CD4-positive, alpha-beta memory T cell (primary cell): ENCODE measurements around the gene SPATA32. TPM values are rescaled to one million over a fixed set of nuclear protein-coding genes. Genes with fewer than 3 reads are reported as not detected.
A peak's percentile ranks its signal among the peaks of the same experiment; 100 is the strongest.

Experiments used
- CTCF ChIA-PET: fragments of 350-600 bp; sonication (Branson Sonifier 250); formaldehyde crosslinking; loops from one replicate; lab custom pipeline; 2021; ENCODE audit warnings: inconsistent platforms; ENCODE audit not compliant: partially characterized antibody; lab: Charles Lee
- POLR2A ChIA-PET: fragments of 350-600 bp; sonication (Branson Sonifier 250); formaldehyde crosslinking; loops from one replicate; lab custom pipeline; 2021; ENCODE audit not compliant: partially characterized antibody; lab: Charles Lee
- DNase-seq, 5 donors: peaks; one replicate each; pipeline versions ENCODE4 v3.0.0 to v3.0.0-alpha.2; 2020 to 2022; ENCODE audit warnings: mixed read lengths in 1 of 5
- H3K27ac ChIP-seq: one replicate; pipeline ENCODE4 v1.7.0; 2013; ENCODE audit warnings: low read depth, low read length
- H3K27me3 ChIP-seq: 2 replicates; pipeline ENCODE4 v1.7.0; 2013; ENCODE audit warnings: mild to moderate bottlenecking, low read length, moderate library complexity; ENCODE audit not compliant: insufficient read depth
- H3K36me3 ChIP-seq: 2 replicates; pipeline ENCODE4 v1.7.0; 2013; ENCODE audit warnings: mild to moderate bottlenecking, low read length, moderate library complexity; ENCODE audit not compliant: insufficient read depth
- H3K4me1 ChIP-seq: 2 replicates; pipeline ENCODE4 v1.7.0; 2013; ENCODE audit warnings: mild to moderate bottlenecking, low read length, moderate library complexity; ENCODE audit not compliant: insufficient read depth
- H3K4me3 ChIP-seq, 2 donors: one replicate each; pipeline ENCODE4 v1.7.0; 2013; ENCODE audit warnings: low read length in 2 of 2, mild to moderate bottlenecking in 1 of 2
- H3K9me3 ChIP-seq, 2 donors: one replicate each; pipeline ENCODE4 v1.7.0; 2013; ENCODE audit warnings: low read length in 2 of 2, control low read depth in 1 of 2; ENCODE audit not compliant: control insufficient read depth in 1 of 2
- H3K27ac Mint-ChIP-seq, 7 donors: one replicate each; pipeline ENCODE4 v1.8.0; 2020 to 2021; ENCODE audit warnings: mixed read lengths in 7 of 7, mild to moderate bottlenecking in 6 of 7, inconsistent platforms in 3 of 7, moderate library complexity in 3 of 7
- H3K27me3 Mint-ChIP-seq, 2 donors: one replicate each; pipeline ENCODE4 v1.8.0; 2020 to 2021; ENCODE audit warnings: mixed read lengths in 2 of 2
- H3K36me3 Mint-ChIP-seq, 2 donors: one replicate each; pipeline ENCODE4 v1.8.0; 2020 to 2021; ENCODE audit warnings: mixed read lengths in 2 of 2, inconsistent platforms in 1 of 2, mild to moderate bottlenecking in 1 of 2
- H3K4me1 Mint-ChIP-seq, 4 donors: one replicate each; pipeline ENCODE4 v1.8.0; 2020 to 2021; ENCODE audit warnings: mixed read lengths in 4 of 4, mild to moderate bottlenecking in 1 of 4
- H3K4me3 Mint-ChIP-seq, 8 donors: one replicate each; pipeline ENCODE4 v1.8.0; 2020 to 2021; ENCODE audit warnings: mixed read lengths in 8 of 8, mild to moderate bottlenecking in 7 of 8, moderate library complexity in 6 of 8, inconsistent platforms in 3 of 8
- H3K9me3 Mint-ChIP-seq, 8 donors: one replicate each; pipeline ENCODE4 v1.8.0; 2020 to 2021; ENCODE audit warnings: mixed read lengths in 8 of 8, mild to moderate bottlenecking in 5 of 8, inconsistent platforms in 3 of 8, moderate library complexity in 1 of 8
- intact Hi-C: fragments of 100-400 bp; cut with micrococcal nuclease; formaldehyde crosslinking; loops from one replicate; pipeline ENCODE4 v1.15.1; 2023
- polyA plus RNA-seq, 2 donors: library from polyadenylated mRNA; unstranded; fragments of 300-500 nt; fragmentation: Illumina TruSeq; gene quantifications; one replicate each; pipeline ENCODE4 v1.2.3, GENCODE V29; 2021
- total RNA-seq, 2 experiments: library from RNA; stranded (reverse); gene quantifications; one replicate each; pipeline ENCODE4 v1.2.3, GENCODE V29; 2021

SPATA32 gene
- total and polyA plus RNA-seq, 4 experiments from 2014 or later, result 0.22 to 0.49 (median 0.33) TPM

- Mint-ChIP-seq H3K9me3 (no peaks in the 10 kb centered on the region), H3K4me1 (peaks cover 48 to 84% (median 69%) of the 10 kb centered on the region in 4 donors), H3K4me3 (peak overlapping the region in 4 of 8 donors; percentile 17 to 57 (median 43)), H3K36me3 (peaks cover 17 to 66% of the 10 kb centered on the region in 2 donors), H3K27me3 (no peaks in the 10 kb centered on the region), H3K27ac (peak overlapping the region; percentile 65 to 100 (median 91))
- peaks cover 83% of the 10 kb centered on the region for H3K4me1 ChIP-seq
- CTCF ChIA-PET, result interaction anchor here (0.6 to 14.0 kb wide), 7 partner anchors 10 to 98 kb away, joined by 3 to 449 read pairs (median 7); partner anchors contain the start of genes ACBD4 and FMNL1
- POLR2A ChIA-PET, result interaction anchor here (0.6 to 30.3 kb wide), 5 partner anchors 7 to 177 kb away, joined by 3 to 1143 read pairs (median 324); partner anchors contain the start of genes FMNL1 and MAP3K14
- peaks cover 54% of the 10 kb centered on the region for H3K36me3 ChIP-seq
- no peaks in the 10 kb centered on the region for H3K27me3 ChIP-seq
- no peaks in the 10 kb centered on the region for H3K9me3 ChIP-seq
- peak overlapping the region; percentile 97 for H3K27ac ChIP-seq
- intact Hi-C loops, result no loop called here
- DNase-seq, result peak in 1 of 5 donors; percentile 31
- H3K4me3 ChIP-seq, result no peak overlapping the region
These were observed 29.1 kb downstream of the SPATA32 start for GRCh38 chr17:45232514-45233422.

DNA sequence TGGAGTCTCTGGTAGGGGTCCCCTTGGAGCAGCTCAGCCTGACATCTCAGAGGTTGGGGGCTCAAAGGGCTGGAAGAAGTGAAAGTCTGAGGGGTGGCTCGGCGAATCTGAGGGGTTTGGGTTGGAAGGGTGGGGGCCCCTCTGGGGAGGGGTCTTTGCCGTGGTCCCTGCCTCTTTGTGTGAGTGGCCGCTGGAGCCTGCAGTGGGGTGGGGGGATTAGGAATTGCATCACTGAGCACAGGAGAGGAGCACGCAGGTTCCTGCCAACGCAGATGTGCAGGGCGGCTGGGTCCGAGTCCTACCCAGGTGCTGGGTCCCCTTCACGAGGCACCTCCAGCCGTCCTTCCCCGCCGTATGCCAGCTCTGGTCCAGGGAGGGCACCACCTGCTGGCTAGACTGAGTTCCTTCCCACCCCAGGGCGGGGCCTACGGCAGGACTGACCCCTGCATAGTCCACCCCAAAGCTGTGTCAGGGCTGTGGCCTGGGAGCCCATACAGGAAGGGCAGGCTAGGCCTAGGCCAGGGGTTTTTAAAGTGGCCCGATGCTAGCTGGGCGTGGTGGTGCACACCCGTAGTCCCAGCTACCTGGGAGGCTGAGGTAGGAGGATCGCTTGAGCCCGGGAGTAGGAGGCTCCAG, 30.3 kb downstream of the SPATA32 start:
- H3K36me3 Mint-ChIP-seq, result peaks cover 9 to 60% of the 10 kb centered on the region in 2 donors

DNA sequence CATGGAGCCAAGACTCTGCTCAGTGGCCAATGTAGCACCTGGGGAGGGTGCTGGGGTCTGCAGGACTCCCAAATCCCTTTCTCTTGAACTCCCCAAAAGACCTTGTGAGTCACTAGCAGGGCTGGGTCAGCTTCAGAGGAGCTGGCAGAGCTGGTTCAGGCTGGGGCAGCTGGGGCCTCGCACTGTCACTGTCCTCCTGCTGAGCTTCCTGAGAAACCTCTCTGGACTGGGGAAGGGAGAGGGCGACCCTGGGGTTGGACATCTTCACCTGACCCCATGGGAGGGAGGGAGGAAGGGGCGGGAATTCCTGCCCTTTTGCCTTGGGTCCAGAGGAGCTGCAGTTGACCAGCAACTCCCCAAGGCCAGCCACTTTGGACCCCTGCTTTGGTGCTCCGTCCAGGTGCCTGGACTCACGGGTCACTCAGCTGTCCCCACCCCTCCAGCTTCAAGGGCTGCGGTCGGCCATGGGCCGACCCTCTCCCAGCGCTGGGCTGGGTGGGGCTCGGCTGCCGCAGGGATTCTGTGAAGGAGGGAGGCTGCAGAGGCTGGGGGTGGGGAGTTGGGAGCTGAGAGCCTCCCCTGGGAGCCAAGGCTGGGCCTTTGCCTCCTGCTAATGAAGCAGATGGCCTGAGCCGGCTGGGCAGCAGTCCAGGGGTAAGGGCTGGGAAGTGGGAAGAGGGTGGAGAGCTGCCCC, 31.0 kb downstream of the SPATA32 start:
- Histone ChIP-seq H3K36me3 (peaks cover 36% of the 10 kb centered on the region), H3K4me3 (no peak overlapping the region), H3K4me1 (peaks cover 97% of the 10 kb centered on the region), H3K9me3 (no peaks in the 10 kb centered on the region), H3K27me3 (no peaks in the 10 kb centered on the region), H3K27ac (peak overlapping the region; percentile 97)
- peak overlapping the region; percentile 99 to 100 (median 100) for H3K27ac Mint-ChIP-seq
- H3K27me3 Mint-ChIP-seq, result no peaks in the 10 kb centered on the region
- intact Hi-C loops, result no loop called here
- POLR2A ChIA-PET, result interaction anchor here (0.7 to 30.3 kb wide), 6 partner anchors 5 to 159 kb away, joined by 3 to 1143 read pairs (median 248); partner anchors contain the start of genes FMNL1, HEXIM1, HEXIM2 and MAP3K14
- H3K36me3 Mint-ChIP-seq, result peaks cover 9 to 62% of the 10 kb centered on the region in 2 donors
- H3K4me3 Mint-ChIP-seq, result peak overlapping the region in 4 of 8 donors; percentile 21 to 100 (median 74)
- H3K9me3 Mint-ChIP-seq, result no peaks in the 10 kb centered on the region
- H3K4me1 Mint-ChIP-seq, result peaks cover 58 to 100% (median 76%) of the 10 kb centered on the region in 4 donors
- DNase-seq, result peak in 1 of 5 donors; percentile 32
- CTCF ChIA-PET, result interaction anchor here (1.2 to 14.0 kb wide), 8 partner anchors 12 to 155 kb away, joined by 3 to 449 read pairs (median 8); partner anchors contain the start of genes ACBD4 and FMNL1

More for the DNA sequence above, 30.3 kb downstream of the SPATA32 start:
- intact Hi-C loops, result no loop called here
- H3K4me3 ChIP-seq, result no peak overlapping the region
- peaks cover 95% of the 10 kb centered on the region for H3K4me1 ChIP-seq
- DNase-seq, result peak in 1 of 5 donors; percentile 42
- ChIA-PET POLR2A (interaction anchor here (0.6 to 30.3 kb wide), 5 partner anchors 6 to 178 kb away, joined by 3 to 1143 read pairs (median 324); partner anchors contain the start of genes FMNL1, HEXIM1 and MAP3K14), CTCF (interaction anchor here (1.2 to 14.0 kb wide), 9 partner anchors 13 to 155 kb away, joined by 3 to 449 read pairs (median 7); partner anchors contain the start of genes ACBD4 and FMNL1)
- H3K27me3 ChIP-seq, result no peaks in the 10 kb centered on the region
- H3K27ac ChIP-seq, result peak overlapping the region; percentile 97
- Mint-ChIP-seq H3K4me3 (peak overlapping the region in 3 of 8 donors; percentile 36 to 39 (median 36)), H3K9me3 (no peaks in the 10 kb centered on the region), H3K27ac (peak overlapping the region; percentile 69 to 100 (median 91)), H3K27me3 (no peaks in the 10 kb centered on the region), H3K4me1 (peaks cover 54 to 94% (median 75%) of the 10 kb centered on the region in 4 donors)
- no peaks in the 10 kb centered on the region for H3K9me3 ChIP-seq
- H3K36me3 ChIP-seq, result peaks cover 43% of the 10 kb centered on the region

DNA sequence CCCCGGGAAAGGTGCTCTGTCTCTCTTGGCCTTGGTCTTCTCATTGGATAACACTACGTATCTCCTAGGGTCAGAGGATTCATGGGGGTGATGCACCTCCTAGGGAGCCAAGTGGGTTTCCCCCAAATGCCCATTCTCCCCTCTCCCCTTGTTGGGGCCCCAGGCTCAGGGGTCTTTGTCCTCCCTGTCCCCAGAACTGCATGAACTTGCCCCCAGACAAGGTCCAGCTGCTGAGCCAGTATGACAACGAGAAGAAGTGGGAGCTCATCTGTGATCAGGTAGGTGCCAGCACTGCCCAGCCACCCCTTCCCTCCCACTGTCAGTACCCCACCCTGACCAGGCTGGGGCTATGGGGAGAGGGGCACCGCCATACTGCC, 31.5 kb downstream of the SPATA32 start:
- Mint-ChIP-seq H3K9me3 (no peaks in the 10 kb centered on the region), H3K4me3 (peak overlapping the region; percentile 21 to 100 (median 82)), H3K36me3 (peaks cover 5 to 62% of the 10 kb centered on the region in 2 donors), H3K27me3 (no peaks in the 10 kb centered on the region), H3K4me1 (peaks cover 56 to 100% (median 75%) of the 10 kb centered on the region in 4 donors), H3K27ac (peak overlapping the region; percentile 99 to 100 (median 100))
- intact Hi-C loops, result no loop called here
- Histone ChIP-seq H3K27ac (peak overlapping the region; percentile 97), H3K9me3 (no peaks in the 10 kb centered on the region), H3K36me3 (peaks cover 32% of the 10 kb centered on the region), H3K4me3 (no peak overlapping the region), H3K4me1 (peaks cover 97% of the 10 kb centered on the region), H3K27me3 (no peaks in the 10 kb centered on the region)
- POLR2A ChIA-PET, result interaction anchor here (0.7 to 30.3 kb wide), 10 partner anchors 5 to 179 kb away, joined by 3 to 1143 read pairs (median 8); partner anchors contain the start of genes FMNL1, HEXIM1, HEXIM2 and MAP3K14
- CTCF ChIA-PET, result interaction anchor here (1.2 to 14.0 kb wide), 7 partner anchors 12 to 156 kb away, joined by 3 to 449 read pairs (median 8); partner anchors contain the start of genes ACBD4 and FMNL1
- DNase-seq, result peak in 1 of 5 donors; percentile 31

- intact Hi-C loops, result loop anchor here (1.0 to 5.0 kb wide), 2 partner anchors 11 to 962 kb away; partner anchors contain the start of gene KANSL1
- Histone ChIP-seq H3K36me3 (peaks cover 26% of the 10 kb centered on the region), H3K9me3 (no peaks in the 10 kb centered on the region), H3K27ac (peak overlapping the region; percentile 97), H3K4me1 (peaks cover 97% of the 10 kb centered on the region), H3K27me3 (no peaks in the 10 kb centered on the region), H3K4me3 (peak overlapping the region in 1 of 2 donors; percentile 74)
- H3K9me3 Mint-ChIP-seq, result no peaks in the 10 kb centered on the region
- ChIA-PET POLR2A (interaction anchor here (0.5 to 30.3 kb wide), 11 partner anchors 4 to 800 kb away, joined by 3 to 1143 read pairs (median 5); partner anchors contain the start of genes FMNL1, HEXIM1, HEXIM2 and MAP3K14), CTCF (interaction anchor here (1.2 to 14.0 kb wide), 7 partner anchors 11 to 155 kb away, joined by 3 to 449 read pairs (median 7); partner anchors contain the start of genes ACBD4, FMNL1 and HEXIM1)
- peak overlapping the region; percentile 99 to 100 (median 100) for H3K27ac Mint-ChIP-seq
- peak overlapping the region; percentile 96 to 100 (median 99) for H3K4me3 Mint-ChIP-seq
- H3K36me3 Mint-ChIP-seq, result peaks cover 5 to 59% of the 10 kb centered on the region in 2 donors
- no peaks in the 10 kb centered on the region for H3K27me3 Mint-ChIP-seq
- H3K4me1 Mint-ChIP-seq, result peaks cover 53 to 100% (median 73%) of the 10 kb centered on the region in 4 donors
- peak in 1 of 5 donors; percentile 64 for DNase-seq
These were observed 32.0 kb downstream of the SPATA32 start for GRCh38 chr17:45229681-45230409.
